Left ventricle myocardium inferior (tissue), 1 donor: ENCODE results near the gene LRRC52. TPM values are rescaled to one million over a fixed set of nuclear protein-coding genes. Genes with fewer than 3 reads are reported as not detected.

Source experiments
- DNase-seq: peaks from one replicate; pipeline ENCODE4 v3.0.0-alpha.2; 2020
- H3K27ac ChIP-seq: fragments of 200-600 bp; replicated peaks from 2 replicates; pipeline ENCODE4 v1.8.0; 2021
- H3K27me3 ChIP-seq: fragments of 200-600 bp; 2 replicates; pipeline ENCODE4 v1.8.0; 2021; ENCODE audit warnings: low read depth
- H3K36me3 ChIP-seq: fragments of 200-600 bp; 2 replicates; pipeline ENCODE4 v1.8.0; 2021
- H3K4me1 ChIP-seq: fragments of 200-600 bp; 2 replicates; pipeline ENCODE4 v1.8.0; 2021
- H3K4me3 ChIP-seq: fragments of 200-600 bp; 2 replicates; pipeline ENCODE4 v1.8.0; 2021; ENCODE audit warnings: mild to moderate bottlenecking, moderate library complexity
- H3K9me3 ChIP-seq: fragments of 200-600 bp; replicated peaks from 2 replicates; pipeline ENCODE4 v1.8.0; 2021
- intact Hi-C: fragments of 100-400 bp; cut with micrococcal nuclease; formaldehyde crosslinking; loops from one replicate; pipeline ENCODE4 v1.11.0; 2022
- total RNA-seq: library from RNA; stranded (reverse); fragmentation: NEBNext Ultra II Directional; extraction: Animal tissue kit (Norgen Biotek cat#: 25700); gene quantifications from one replicate; pipeline ENCODE4 v1.2.1, GENCODE V29; 2021
- TF ChIP-seq, protein P1 (sequence below): fragments of 200-600 bp; IDR thresholded peaks from 2 replicates; pipeline ENCODE4 v1.8.0; 2021; ENCODE audit warnings: antibody characterized with exemption, mild to moderate bottlenecking, borderline replicate concordance
- donor health status: DM: no; HTN: yes; CAD: no; lungs with severe emphysema.

LRRC52 gene
- total RNA-seq, 1 donor from 2014 or later = 1.8 TPM

DNA sequence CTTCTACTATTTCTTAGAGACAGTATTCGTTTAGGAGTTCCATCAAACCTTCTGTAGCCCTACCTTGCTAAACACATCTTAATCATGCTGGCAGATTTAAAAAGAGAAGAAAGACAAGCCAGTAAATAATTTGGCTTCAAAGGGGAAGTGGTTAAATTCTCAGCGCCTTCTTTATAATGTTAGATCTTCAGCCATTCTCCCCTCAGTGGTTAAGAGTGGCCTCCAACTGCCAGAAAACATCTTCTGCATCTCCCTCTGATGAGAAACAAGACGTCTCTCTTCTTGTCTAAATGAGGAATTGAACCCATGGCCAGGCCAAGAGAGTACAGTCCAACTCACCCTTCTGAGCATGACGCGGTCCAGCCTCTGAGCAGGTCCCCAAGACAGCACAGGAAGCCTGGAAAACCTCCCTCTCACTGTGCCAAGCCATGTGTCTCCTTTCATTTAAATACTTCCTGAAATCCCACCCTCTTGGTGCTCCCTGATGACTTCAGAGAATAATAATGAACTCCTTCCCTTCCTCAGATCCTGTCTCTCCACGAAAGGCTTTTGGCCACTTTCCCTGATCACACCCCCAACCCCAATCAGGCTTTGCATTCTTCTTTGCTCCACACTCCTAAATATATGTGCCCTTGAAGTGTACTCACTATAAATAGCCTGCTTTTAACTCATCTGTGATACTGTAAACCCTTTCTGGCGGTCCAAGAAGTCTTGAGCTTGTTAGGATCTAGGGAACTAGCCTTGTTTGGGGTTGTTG, 16.4 kb upstream of the LRRC52 start:
- Histone ChIP-seq H3K27me3 (no peaks in the 10 kb centered on the region), H3K36me3 (no peaks in the 10 kb centered on the region), H3K4me3 (no peak overlapping the region), H3K9me3 (peaks cover 5% of the 10 kb centered on the region), H3K27ac (no peak overlapping the region), H3K4me1 (peaks cover 34% of the 10 kb centered on the region)
- intact Hi-C loops = no loop called here
- TF ChIP-seq, protein P1, sequence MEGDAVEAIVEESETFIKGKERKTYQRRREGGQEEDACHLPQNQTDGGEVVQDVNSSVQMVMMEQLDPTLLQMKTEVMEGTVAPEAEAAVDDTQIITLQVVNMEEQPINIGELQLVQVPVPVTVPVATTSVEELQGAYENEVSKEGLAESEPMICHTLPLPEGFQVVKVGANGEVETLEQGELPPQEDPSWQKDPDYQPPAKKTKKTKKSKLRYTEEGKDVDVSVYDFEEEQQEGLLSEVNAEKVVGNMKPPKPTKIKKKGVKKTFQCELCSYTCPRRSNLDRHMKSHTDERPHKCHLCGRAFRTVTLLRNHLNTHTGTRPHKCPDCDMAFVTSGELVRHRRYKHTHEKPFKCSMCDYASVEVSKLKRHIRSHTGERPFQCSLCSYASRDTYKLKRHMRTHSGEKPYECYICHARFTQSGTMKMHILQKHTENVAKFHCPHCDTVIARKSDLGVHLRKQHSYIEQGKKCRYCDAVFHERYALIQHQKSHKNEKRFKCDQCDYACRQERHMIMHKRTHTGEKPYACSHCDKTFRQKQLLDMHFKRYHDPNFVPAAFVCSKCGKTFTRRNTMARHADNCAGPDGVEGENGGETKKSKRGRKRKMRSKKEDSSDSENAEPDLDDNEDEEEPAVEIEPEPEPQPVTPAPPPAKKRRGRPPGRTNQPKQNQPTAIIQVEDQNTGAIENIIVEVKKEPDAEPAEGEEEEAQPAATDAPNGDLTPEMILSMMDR = no peak
- no peak for DNase-seq

DNA sequence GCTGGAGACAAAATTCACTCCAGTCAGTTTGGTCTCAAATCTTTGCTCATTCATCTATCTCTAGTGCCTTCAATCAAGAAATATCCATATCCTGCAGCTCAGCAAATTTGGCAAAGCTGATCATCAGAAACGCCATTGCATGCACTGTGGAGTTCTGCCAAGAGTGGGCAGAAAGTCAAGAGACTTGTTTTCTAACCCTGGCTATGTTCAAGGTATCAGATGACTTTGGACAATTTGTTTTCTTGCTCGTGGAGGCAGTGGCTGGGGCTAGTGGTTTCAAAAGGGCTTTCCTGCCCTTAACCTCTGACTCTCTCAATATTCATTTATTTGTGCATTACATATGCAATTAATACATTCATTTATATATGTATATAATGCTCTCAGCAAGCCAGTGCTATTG, 12.8 kb upstream of the LRRC52 start:
- TF ChIP-seq, protein P1 = no peak
- Histone ChIP-seq H3K27me3 (no peaks in the 10 kb centered on the region), H3K9me3 (no peaks in the 10 kb centered on the region), H3K4me3 (no peak overlapping the region), H3K36me3 (no peaks in the 10 kb centered on the region), H3K4me1 (peaks cover 40% of the 10 kb centered on the region), H3K27ac (peak overlapping the region; percentile 66)
- no peak for DNase-seq
- intact Hi-C loops = no loop called here

DNA sequence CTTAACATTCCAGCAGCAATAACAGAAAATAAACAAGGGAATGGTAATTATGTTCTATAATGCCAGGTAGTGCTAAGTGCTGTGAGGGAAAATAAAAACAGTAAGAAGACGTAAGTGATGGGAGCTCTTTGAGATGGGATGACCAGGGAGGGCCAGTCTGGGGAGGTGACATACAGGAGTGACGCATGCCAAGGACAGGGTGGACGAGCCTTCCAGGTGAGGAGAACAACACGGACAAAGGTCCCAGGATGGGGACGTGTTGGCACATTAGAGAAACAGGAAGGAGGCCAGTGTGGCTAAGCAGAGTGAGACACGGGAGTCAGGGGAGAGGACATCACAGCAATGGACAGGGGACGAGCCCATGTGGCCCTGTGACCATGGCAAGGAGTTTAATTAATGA, 11.7 kb upstream of the LRRC52 start:
- H3K4me3 ChIP-seq = no peak overlapping the region
- H3K9me3 ChIP-seq = no peaks in the 10 kb centered on the region
- peaks cover 37% of the 10 kb centered on the region for H3K4me1 ChIP-seq
- H3K36me3 ChIP-seq = no peaks in the 10 kb centered on the region
- H3K27ac ChIP-seq = peak overlapping the region; percentile 66
- intact Hi-C loops = no loop called here
- TF ChIP-seq, protein P1 = no peak
- H3K27me3 ChIP-seq = no peaks in the 10 kb centered on the region
- DNase-seq = no peak

DNA sequence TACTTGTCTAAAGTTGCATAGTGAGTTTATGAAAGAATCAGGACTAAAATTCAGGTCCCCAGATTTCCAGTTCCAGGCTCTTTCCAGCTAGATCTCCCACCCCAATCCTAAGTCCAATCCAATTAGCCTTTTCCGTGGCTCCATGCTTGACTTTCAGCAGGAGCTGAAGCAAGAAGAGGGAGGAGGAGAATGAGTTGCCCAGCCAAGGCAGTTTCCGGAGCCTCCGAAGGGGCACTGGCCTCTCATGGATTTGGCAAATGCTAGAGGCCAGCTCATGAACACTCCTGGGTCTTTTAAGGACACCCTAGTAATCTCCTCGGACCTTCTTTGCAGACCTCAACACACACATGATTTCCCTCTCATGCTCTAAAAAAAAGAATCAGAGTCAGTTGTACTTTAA, 10.5 kb upstream of the LRRC52 start:
- H3K9me3 ChIP-seq = no peaks in the 10 kb centered on the region
- DNase-seq = no peak
- intact Hi-C loops = no loop called here
- H3K36me3 ChIP-seq = no peaks in the 10 kb centered on the region
- no peak overlapping the region for H3K27ac ChIP-seq
- no peaks in the 10 kb centered on the region for H3K27me3 ChIP-seq
- H3K4me1 ChIP-seq = peaks cover 26% of the 10 kb centered on the region
- TF ChIP-seq, protein P1 = no peak
- H3K4me3 ChIP-seq = no peak overlapping the region

DNA sequence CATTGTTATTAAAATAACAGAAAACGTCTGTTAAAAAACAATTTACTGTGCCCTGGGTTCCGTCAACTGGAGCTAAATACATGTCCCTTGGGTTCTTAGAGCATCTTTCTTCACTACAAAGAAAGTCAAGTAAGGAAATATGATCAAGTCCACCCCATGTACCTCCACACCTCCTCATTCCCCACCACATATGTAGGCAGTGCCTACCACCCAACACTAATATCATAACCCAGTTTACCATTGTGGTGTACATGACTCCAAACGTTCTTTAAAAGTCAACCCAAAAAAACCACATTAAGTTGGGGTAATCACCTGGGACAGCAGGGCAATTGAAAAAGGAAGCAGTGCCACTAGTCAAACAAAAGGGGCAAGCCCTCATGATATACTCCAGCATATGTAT, 7.8 kb upstream of the LRRC52 start:
- intact Hi-C loops = no loop called here
- TF ChIP-seq, protein P1 = no peak
- no peaks in the 10 kb centered on the region for H3K27me3 ChIP-seq

More for the DNA sequence above, 7.8 kb upstream of the LRRC52 start:
- H3K27ac ChIP-seq = no peak overlapping the region
- no peak overlapping the region for H3K4me3 ChIP-seq
- H3K4me1 ChIP-seq = peaks cover 35% of the 10 kb centered on the region
- no peak for DNase-seq
- H3K36me3 ChIP-seq = no peaks in the 10 kb centered on the region
- no peaks in the 10 kb centered on the region for H3K9me3 ChIP-seq
